ENCODE measurements around the gene CDKN1B.

Gene CDKN1B

GRCh38 chr12:12755923-12756322, 38.8 kb downstream of the CDKN1B start:
- Histone ChIP-seq H4K20me1 (ENCODE audit: insufficient read depth, low read length) (no peaks in the 10 kb centered on the region), H3K36me3 (ENCODE audit: insufficient read depth, low read length) (peaks cover 5% of the 10 kb centered on the region; the same call in 1 of the 2 replicates), H3K9me3 (ENCODE audit: low read length) (no peaks in the 10 kb centered on the region), H3F3A (ENCODE audit: insufficient read depth, low read length) (no peaks in the 10 kb centered on the region), H3K9ac (ENCODE audit: low read length) (no peak overlapping the region), H3K9me2 (ENCODE audit: low read depth, low read length) (no peaks in the 10 kb centered on the region; the same call in 1 of the 2 replicates), H3K27me3 (ENCODE audit: insufficient read depth, low read length) (no peaks in the 10 kb centered on the region), H3K4me1 (ENCODE audit: insufficient read depth, low read length, severe bottlenecking) (no peaks in the 10 kb centered on the region), H3K27ac (ENCODE audit: low read depth, low read length, poor library complexity, severe bottlenecking) (no peak overlapping the region), H2AFZ (ENCODE audit: low read length) (no peak overlapping the region), H3K4me2 (ENCODE audit: low read length) (no peak overlapping the region), H3K4me3 (ENCODE audit: low read depth, low read length, poor library complexity, severe bottlenecking) (no peak overlapping the region), H3K79me2 (ENCODE audit: insufficient read depth, low read length) (no peaks in the 10 kb centered on the region)
- no peak for TF ChIP-seq EZH2 (IDR thresholded peaks at IDR 0.05; ENCODE audit: borderline replicate concordance, low read length)
- TF ChIP-seq, protein P1, sequence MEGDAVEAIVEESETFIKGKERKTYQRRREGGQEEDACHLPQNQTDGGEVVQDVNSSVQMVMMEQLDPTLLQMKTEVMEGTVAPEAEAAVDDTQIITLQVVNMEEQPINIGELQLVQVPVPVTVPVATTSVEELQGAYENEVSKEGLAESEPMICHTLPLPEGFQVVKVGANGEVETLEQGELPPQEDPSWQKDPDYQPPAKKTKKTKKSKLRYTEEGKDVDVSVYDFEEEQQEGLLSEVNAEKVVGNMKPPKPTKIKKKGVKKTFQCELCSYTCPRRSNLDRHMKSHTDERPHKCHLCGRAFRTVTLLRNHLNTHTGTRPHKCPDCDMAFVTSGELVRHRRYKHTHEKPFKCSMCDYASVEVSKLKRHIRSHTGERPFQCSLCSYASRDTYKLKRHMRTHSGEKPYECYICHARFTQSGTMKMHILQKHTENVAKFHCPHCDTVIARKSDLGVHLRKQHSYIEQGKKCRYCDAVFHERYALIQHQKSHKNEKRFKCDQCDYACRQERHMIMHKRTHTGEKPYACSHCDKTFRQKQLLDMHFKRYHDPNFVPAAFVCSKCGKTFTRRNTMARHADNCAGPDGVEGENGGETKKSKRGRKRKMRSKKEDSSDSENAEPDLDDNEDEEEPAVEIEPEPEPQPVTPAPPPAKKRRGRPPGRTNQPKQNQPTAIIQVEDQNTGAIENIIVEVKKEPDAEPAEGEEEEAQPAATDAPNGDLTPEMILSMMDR (IDR thresholded peaks at IDR 0.05; ENCODE audit: low read length), result no peak

DNA sequence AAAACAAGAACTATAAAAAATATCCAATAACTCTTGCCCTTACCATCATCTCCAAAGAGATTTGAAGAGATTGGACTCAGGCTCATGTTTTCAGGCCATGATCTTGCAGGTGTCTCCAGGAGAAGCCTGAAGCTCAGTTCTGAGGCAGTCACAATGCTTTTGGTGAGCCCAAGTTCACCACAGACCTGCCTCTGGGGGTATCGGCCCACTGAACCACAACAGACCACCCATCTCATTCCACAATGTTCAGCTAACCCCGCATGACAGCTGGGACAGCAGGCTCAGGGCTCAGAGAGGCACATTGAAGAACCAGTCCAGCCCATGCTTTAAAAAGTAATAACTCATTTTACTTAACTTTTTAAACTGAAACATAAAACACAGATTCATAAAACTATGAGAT, 40.0 kb downstream of the CDKN1B start:
- H3K36me3 ChIP-seq (ENCODE audit: insufficient read depth, low read length), result no peaks in the 10 kb centered on the region
- no peak overlapping the region for H2AFZ ChIP-seq (ENCODE audit: low read length)
- H3K27me3 ChIP-seq (ENCODE audit: insufficient read depth, low read length), result no peaks in the 10 kb centered on the region
- no peaks in the 10 kb centered on the region for H4K20me1 ChIP-seq (ENCODE audit: insufficient read depth, low read length)
- TF ChIP-seq, protein P1 (IDR thresholded peaks at IDR 0.05; ENCODE audit: low read length), result no peak
- no peak for TF ChIP-seq EZH2 (IDR thresholded peaks at IDR 0.05; ENCODE audit: borderline replicate concordance, low read length)
- H3K27ac ChIP-seq (ENCODE audit: low read depth, low read length, poor library complexity, severe bottlenecking), result no peak overlapping the region
- H3K9me3 ChIP-seq (ENCODE audit: low read length), result no peaks in the 10 kb centered on the region
- H3K9ac ChIP-seq (ENCODE audit: low read length), result no peak overlapping the region
- no peaks in the 10 kb centered on the region for H3F3A ChIP-seq (ENCODE audit: insufficient read depth, low read length)
- no peaks in the 10 kb centered on the region; the same call in 1 of the 2 replicates for H3K9me2 ChIP-seq (ENCODE audit: low read depth, low read length)
- H3K4me2 ChIP-seq (ENCODE audit: low read length), result no peak overlapping the region
- no peaks in the 10 kb centered on the region for H3K4me1 ChIP-seq (ENCODE audit: insufficient read depth, low read length, severe bottlenecking)
- no peaks in the 10 kb centered on the region for H3K79me2 ChIP-seq (ENCODE audit: insufficient read depth, low read length)
- H3K4me3 ChIP-seq (ENCODE audit: low read depth, low read length, poor library complexity, severe bottlenecking), result no peak overlapping the region

DNA sequence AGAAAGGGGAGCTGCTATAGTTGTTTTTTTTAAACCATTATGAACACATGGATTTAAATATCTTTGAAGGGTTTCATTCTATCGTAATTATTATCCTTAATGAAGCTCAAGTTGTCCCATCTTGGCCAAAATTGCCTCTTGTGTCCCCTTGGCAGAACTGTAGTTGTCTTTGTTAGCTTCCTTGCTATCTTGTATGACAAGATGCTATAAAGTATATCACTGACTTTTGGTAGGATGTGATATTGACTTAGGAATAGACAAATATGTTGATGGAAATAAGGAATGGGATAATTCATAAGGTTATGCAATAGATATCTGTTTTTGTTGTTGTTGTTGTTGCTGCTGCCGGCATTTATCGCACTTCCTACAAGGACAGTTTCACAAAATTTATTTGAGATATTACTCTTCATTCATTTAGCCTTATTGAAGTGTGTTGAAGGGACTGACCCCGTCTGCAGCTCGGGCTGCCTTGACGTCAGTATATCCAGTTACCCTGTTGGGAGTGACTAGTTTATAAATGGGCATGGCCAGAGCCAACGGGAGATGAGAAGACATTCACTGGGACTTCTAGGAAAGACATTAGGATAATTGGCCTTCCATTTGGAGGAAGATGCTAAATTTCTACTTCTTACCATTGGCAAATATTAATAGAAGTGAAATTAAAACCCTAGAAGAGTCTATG, 42.2 kb downstream of the CDKN1B start:
- Histone ChIP-seq H3K4me3 (ENCODE audit: low read depth, low read length, poor library complexity, severe bottlenecking) (no peak overlapping the region), H3K27me3 (ENCODE audit: insufficient read depth, low read length) (no peaks in the 10 kb centered on the region), H3K9me2 (ENCODE audit: low read depth, low read length) (no peaks in the 10 kb centered on the region; the same call in 1 of the 2 replicates), H3K4me1 (ENCODE audit: insufficient read depth, low read length, severe bottlenecking) (no peaks in the 10 kb centered on the region), H3K9ac (ENCODE audit: low read length) (no peak overlapping the region), H3K36me3 (ENCODE audit: insufficient read depth, low read length) (no peaks in the 10 kb centered on the region), H2AFZ (ENCODE audit: low read length) (no peak overlapping the region), H3K79me2 (ENCODE audit: insufficient read depth, low read length) (no peaks in the 10 kb centered on the region), H3K27ac (ENCODE audit: low read depth, low read length, poor library complexity, severe bottlenecking) (no peak overlapping the region), H4K20me1 (ENCODE audit: insufficient read depth, low read length) (no peaks in the 10 kb centered on the region), H3K9me3 (ENCODE audit: low read length) (no peaks in the 10 kb centered on the region), H3F3A (ENCODE audit: insufficient read depth, low read length) (no peaks in the 10 kb centered on the region), H3K4me2 (ENCODE audit: low read length) (no peak overlapping the region)
- TF ChIP-seq, protein P1 (IDR thresholded peaks at IDR 0.05; ENCODE audit: low read length), result no peak
